Brain microvascular endothelial cell (primary cell): ENCODE data around the gene MACROH2A2.

ENCODE experiments used
- DNase-seq: peaks from one replicate; pipeline ENCODE4 v3.0.0-alpha.2; 2020
- H3K27ac ChIP-seq: fragments of 250-450 bp; sonication (Bioruptor Pico); 2 replicates; pipeline ENCODE4 v1.5.1; 2020; ENCODE audit warnings: mild to moderate bottlenecking, moderate library complexity
- H3K27me3 ChIP-seq: fragments of 250-450 bp; sonication (Bioruptor Pico); replicated peaks from 2 replicates; pipeline ENCODE4 v1.5.1; 2020; ENCODE audit warnings: mild to moderate bottlenecking
- H3K36me3 ChIP-seq: fragments of 250-450 bp; sonication (Bioruptor Pico); replicated peaks from 2 replicates; pipeline ENCODE4 v1.5.1; 2020; ENCODE audit warnings: mild to moderate bottlenecking
- H3K4me3 ChIP-seq: 2 replicates; pipeline ENCODE4 v1.5.1; 2011; ENCODE audit warnings: low read depth, mild to moderate bottlenecking, control low read depth, low read length, moderate library complexity
- CTCF ChIP-seq: IDR thresholded peaks from 2 replicates; pipeline ENCODE4 v1.5.1; 2011; ENCODE audit warnings: low read depth, mild to moderate bottlenecking, moderate library complexity, low read length, control low read depth, inconsistent platforms; ENCODE audit errors: missing control alignments
- in situ Hi-C: cut with HindIII; loops from 2 replicates; pipeline ENCODE4 v1.10.0; 2017; ENCODE audit warnings: low sequenced_read_pairs, low pct_ligation_motif_present

MACROH2A2 gene

DNA sequence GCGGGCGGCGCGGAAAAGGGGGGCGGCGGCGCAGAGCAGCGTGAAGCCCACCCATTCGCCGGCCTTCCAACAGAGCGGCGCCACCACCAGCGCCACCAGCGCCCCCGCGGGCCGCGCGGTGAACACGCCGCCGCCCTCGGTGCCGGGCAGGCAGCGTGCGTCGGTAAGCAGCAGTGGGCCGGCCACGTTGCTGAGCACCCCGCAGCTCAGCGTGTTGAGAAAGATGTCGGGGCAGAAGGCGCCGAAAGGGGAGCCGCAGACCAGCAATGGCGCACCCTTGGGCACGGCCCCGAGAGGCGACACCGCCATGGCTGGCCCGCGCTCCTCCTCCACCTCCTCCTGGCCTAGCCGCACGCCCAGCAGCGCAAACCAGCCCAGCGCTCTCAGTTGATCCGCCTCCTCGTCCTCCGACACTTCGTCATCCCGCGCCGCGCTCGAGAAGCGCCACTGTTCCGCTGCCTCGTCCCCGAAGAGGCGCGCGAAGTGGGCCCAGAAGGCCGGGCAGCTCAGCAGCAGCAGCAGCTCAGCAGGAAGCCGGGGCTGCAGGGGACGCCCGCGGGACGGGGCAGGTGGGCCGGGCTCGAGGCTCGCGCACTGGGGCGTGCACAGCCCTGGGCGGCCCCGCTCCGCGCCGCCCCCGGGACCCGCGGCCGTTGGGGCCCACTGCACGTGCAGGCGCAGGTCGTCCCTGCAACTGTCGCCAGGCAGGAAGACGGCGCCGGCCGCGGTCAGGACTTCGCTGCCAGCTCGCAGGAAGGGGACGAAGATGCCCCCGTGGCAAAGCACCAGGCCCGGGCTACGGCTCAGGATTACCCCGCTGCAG lies 93.2 kb downstream of the MACROH2A2 start:
- Histone ChIP-seq H3K27ac (peak overlapping the region; percentile 64), H3K4me3 (peak overlapping the region; percentile 70), H3K27me3 (no peaks in the 10 kb centered on the region), H3K36me3 (peaks cover 31% of the 10 kb centered on the region)
- in situ Hi-C loops = no loop called here
- peak; percentile 27 for TF ChIP-seq CTCF
- DNase-seq = peak; percentile 51

DNA sequence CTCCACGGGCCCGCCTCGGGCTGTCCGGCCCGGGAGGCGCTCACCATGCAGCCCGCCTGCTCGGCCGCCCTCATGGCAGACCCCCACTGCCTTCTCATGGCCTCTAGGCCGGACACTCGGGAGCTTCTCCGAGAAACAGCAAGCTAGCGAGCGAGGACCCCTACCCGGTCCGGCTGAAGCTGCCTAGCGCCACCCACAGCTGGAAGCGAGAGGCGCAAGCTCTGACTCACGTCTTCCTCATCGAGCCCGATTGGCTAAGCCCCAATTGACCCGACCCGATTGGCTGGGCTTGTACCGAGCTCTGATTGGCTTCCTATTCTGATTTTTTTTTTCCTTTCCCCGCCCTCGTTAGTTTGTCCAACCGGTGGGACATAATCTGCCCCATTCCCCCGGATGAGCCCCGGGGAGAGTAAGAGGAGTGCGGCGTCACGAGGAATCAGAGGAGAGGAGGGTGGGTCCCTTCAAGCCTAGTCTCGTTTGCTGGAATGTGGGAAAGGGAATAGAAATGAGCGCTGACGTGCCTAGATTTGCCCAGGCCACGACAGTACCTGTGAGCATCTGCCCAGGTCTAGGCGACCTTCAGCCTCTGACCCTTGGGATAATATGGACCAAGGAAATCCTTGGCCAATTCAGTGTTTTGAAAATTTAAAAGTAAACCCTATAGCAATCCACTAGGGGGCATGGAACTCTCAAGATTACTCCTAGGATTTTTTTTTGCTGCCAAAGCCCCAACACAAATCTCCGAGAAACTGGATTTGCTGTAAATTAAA lies 94.0 kb downstream of the MACROH2A2 start, which contains the start of gene TYSND1:
TYSND1 (minus strand) TSS at position 212 of the 770 bp plus-strand sequence; CDS start at position 98, 114 bp downstream.
- peak within 1 kb of the TSS; percentile 70 for H3K4me3 ChIP-seq
- in situ Hi-C loops = no loop called here
- TF ChIP-seq CTCF = peak; percentile 83
- H3K27ac ChIP-seq = peak within 1 kb of the TSS; percentile 64
- H3K27me3 ChIP-seq = no peaks in the 10 kb centered on the region
- DNase-seq = peak; percentile 97
- peaks cover 37% of the 10 kb centered on the region for H3K36me3 ChIP-seq

DNA sequence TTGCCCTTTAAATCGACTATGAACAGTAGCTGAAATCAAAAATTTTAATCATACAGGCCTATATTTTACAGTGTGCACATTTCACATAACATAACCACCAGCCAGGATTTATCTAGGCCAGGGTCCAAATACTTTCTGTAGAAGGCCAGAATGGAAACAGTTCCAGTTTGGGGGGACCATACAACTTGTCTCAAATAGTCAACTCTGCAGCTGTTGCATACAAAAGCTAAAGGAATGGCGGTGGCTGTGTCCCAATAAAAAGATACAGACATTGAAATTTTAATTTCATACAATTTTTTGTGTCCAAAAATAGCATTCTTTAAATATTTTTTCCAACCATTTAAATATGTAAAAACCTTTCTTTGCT lies 94.6 kb downstream of the MACROH2A2 start:
- Histone ChIP-seq H3K4me3 (no peak overlapping the region), H3K27ac (no peak overlapping the region), H3K36me3 (peaks cover 43% of the 10 kb centered on the region), H3K27me3 (no peaks in the 10 kb centered on the region)
- no peak for TF ChIP-seq CTCF
- in situ Hi-C loops = no loop called here
- DNase-seq = no peak

GRCh38 chr10:70148516-70148915 lies 95.9 kb downstream of the MACROH2A2 start:
- DNase-seq = no peak
- Histone ChIP-seq H3K27ac (no peak overlapping the region), H3K4me3 (no peak overlapping the region), H3K27me3 (no peaks in the 10 kb centered on the region), H3K36me3 (peaks cover 56% of the 10 kb centered on the region)
- no peak for TF ChIP-seq CTCF
- in situ Hi-C loops = no loop called here

GRCh38 chr10:70155255-70155838 lies 102.7 kb downstream of the MACROH2A2 start:
- no peak overlapping the region for H3K27ac ChIP-seq
- H3K36me3 ChIP-seq = peaks cover 84% of the 10 kb centered on the region
- TF ChIP-seq CTCF = no peak
- no peak for DNase-seq
- H3K27me3 ChIP-seq = no peaks in the 10 kb centered on the region
- in situ Hi-C loops = no loop called here
- no peak overlapping the region for H3K4me3 ChIP-seq
